GM18502 (cell line): ENCODE data around the gene RSPH3.

ENCODE experiments used
- ATAC-seq: cut with Tn5 transposase; IDR thresholded peaks from one replicate; pipeline ENCODE4 v1.9.1; 2021; ENCODE audit warnings: mild to moderate bottlenecking; ENCODE audit not compliant: unreplicated experiment, poor library complexity

The RSPH3 gene

GRCh38 chr6:158939255-158940159 lies 60.5 kb downstream of the RSPH3 start:
- no peak for ATAC-seq

DNA sequence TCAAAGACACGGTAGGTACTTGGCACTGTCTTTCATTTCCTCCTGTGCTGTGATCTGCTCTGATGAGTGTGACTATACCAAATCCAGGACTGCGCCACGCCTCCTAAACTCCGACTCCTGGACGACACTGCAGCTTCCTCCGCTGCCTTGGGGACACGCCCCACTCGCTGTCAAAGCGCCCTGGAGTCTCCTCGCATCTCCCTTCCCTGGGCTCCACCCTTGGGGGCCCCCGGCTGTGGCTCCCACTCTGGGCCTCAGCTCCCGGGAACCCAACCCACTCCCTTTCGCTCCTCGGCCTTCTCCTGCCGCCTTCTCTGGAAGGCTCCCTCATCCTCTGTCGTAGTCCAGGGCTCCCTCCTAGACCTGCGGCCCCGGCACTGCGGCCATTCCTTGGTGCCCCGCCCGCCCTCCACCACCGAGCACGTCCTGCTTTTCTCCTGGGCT lies 61.2 kb downstream of the RSPH3 start:
- ATAC-seq = no peak

DNA sequence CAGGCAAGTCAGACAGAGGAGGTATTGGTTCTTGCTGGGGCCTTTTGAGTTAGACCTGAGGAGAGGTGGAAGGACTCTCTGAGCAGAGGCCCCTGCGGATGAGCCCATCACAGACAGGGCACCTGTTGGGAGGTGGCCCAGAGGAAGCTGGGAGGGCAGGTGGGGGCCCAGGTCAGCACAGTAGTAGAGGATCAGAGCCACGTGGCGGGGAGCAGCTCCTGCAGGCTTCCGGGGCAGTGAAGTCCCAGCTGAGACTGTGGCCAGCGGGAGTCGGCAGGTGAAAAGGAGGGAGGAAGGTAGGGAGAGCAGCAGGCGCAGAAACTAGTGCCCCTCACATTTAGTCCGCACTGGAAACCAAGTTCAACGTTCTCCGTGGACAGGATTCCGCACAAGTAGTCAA lies 61.8 kb downstream of the RSPH3 start:
- no peak for ATAC-seq

DNA sequence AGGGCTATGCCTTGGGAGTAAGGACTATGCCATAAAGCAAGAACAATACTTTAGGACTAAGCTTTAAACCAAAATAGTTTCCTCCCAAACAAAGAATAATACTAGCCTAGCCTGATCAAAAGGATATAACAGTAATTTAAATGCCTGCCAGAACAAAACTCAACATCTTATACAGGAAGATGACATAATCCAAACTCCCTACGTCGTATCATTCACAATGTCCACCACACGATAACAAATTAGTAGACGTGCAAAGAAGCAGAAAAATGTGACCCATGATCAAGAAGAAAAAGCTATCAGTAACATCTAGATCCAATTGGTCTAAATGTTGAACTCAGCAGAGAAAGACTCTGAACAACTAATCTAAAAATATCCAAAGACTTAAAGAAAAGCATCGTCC lies 65.8 kb downstream of the RSPH3 start:
- ATAC-seq = no peak

DNA sequence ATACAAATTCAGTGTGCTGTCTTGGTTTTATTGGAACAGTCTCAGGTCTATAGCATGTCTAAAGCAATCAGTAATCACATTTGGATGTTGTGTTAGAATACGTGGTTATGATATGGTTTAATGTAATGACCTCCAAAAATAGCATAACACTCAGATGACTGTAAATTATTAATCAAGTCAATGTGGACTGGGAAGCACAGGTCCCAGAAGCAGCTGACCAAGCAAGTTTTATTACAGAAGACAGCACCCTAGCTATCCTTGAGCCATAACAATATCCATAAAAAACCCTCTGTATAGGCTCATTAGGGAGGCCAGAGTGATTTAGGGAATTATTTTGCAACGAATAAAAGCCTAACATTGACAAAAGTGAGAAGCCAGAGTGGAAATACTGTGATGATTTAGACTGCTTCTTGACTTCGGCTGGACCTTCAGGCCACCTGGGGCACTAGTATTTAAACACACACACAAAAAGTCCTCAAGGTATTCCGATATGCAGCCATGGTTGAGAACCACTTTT lies 66.9 kb downstream of the RSPH3 start:
- ATAC-seq = no peak

DNA sequence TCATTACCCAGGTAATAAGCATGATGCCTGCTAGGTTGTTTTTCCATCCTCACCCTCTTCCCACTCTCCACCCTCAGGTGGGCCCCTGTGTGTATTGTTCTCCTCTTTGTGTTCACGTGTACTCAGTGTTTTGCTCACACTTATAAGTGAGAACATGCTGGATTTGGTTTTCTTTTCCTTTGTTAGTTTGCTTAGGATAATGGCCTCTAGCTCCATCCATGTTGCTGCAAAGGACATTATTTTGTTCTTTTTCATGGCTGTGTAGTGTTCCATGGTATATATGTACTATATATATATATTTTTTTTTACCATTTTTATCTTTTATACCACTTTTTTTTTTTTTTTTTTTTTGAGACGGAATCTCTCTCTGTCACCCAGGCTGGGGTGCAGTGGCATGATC lies 71.9 kb downstream of the RSPH3 start:
- no peak for ATAC-seq

DNA sequence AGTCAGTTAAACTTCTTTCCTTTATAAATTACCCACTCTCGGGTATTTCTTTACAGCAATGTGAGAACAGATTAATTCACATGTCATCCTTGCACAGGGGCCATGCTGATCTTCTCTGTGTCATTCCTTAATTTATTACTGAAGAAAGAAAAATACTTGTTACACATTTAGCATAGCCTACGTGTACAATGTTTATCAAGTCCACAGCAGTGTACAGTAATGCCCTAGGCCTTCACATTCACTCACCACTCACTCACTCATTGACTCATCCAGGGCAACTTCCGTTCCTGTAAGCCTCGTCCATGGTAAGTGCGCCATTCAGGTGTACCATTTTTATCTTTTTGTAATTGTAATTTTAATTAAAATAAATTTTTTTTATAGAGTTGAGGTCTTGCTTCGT lies 73.6 kb downstream of the RSPH3 start:
- no peak for ATAC-seq

DNA sequence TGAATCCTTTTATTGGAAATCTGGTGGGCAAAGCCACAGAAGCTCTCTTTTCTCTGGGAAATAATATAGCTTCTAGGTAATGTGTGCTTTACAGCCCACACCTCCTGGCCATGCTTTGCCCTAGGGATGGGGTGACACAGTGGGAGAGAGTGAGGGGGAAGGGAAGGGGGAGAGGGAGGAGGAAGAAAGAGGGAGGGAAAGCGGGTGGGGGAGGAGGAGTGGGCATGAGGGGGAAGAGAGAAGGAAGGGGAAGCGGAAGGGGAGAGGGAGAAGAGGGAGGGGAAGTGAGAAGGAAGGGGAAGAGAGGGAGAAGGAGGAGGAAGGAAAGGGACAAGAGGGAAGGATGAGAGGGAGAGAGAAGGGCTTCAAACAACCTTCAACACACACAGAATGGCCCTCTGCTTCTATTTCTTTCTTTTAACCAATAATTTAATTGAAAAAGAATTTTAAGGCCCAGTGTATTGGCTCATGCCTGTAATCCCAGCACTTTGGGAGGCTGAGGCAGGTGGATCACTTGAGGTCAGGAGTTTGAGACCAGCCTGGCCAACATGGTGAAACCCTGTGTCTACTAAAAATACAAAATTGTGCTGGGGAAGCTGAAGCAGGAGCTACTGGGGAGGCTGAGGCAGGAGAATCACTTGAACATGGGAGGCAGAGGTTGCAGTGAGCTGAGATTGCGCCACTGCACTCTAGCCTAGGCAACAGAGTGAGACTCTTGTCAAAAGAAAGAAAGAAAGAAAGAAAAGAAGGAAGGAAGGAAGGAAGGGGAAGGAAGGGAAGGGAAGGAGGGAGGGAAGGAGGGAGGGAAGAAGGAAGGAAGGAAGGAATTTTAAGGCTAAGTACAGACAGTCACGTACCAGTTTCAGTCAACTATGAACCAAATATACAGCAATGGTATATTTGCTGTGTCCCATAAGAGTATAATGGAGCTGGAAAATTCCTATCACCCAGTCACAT lies 75.2 kb downstream of the RSPH3 start:
- no peak for ATAC-seq

DNA sequence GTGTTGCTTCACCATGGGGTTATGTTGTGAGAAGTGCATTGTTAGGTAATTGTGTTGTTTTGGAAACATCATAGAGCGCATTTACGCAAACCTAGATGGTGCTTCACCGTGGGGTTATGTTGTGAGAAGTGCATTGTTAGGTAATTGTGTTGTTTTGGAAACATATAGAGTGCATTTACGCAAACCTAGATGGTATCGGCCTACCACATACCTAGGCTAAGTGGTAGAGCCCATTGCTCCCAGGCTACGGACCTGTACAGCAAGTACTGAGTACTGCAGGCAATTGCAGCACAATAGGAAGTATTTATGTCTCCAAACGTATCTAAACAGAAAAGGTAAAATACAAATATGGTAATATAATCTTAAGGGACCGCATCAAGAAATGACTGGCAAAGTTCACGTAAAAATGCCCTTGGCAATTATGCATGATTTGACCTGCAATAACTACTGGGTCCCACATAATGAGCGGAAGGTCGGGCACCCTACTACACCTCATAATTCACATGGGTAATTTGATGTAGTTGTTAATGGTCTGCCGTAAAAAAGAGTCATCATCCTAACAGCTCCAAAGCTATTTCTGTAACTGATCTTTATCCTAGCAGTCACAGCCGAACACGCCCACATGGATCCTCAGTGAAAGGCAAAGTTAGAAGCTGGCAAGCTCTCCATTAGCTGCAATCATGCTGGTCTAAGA lies 76.0 kb downstream of the RSPH3 start:
- no peak for ATAC-seq
